ENCODE results near the gene ZNF148. TPM values are rescaled to one million over a fixed set of nuclear protein-coding genes. Genes with fewer than 3 reads are reported as not detected.
A peak's percentile ranks its signal among the peaks of the same experiment; 100 is the strongest.

ZNF148 gene
- total and polyA plus RNA-seq, 2 of the 4 experiments (the other 2 are of a cell fraction): 9.4 to 65.2 TPM

DNA sequence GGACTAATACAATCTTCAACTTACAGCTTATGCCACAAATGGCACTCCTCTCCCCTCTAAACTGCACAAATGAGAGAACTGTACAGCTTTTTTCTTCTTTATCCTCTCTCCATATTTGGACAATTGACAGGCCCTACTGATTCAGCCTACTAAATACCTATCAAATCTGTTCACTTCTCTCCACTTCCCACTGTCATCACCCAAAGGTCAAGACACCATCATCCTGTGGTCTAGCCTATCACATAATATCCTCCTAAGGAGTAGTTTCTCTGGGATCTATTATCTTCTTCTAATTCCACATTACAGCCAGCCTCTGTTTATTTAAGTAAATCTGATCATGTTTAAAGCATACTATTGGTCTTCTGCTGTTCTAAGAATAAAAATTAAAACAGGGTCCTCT, 129.6 kb downstream of the ZNF148 start:
- H2BK120ac ChIP-seq (ENCODE audit: low read depth, low read length): no peak overlapping the region
- H3K56ac ChIP-seq (ENCODE audit: extremely low read depth, insufficient read depth, low read length): no peak overlapping the region
- dilution Hi-C loops (cut with HindIII; ENCODE audit: low sequenced_read_pairs, unreplicated experiment): no loop called here
- intact Hi-C loops (cut with micrococcal nuclease): loop anchor here (5.0 kb wide), 1 partner anchor 37 kb away; no protein-coding TSS in a partner anchor
- H3K79me1 ChIP-seq (ENCODE audit: low read depth in 1 of 2, low read length in 2 of 2): peaks cover 4 to 17% of the 10 kb centered on the region in 2 experiments
- H3K14ac ChIP-seq (replicated peaks; ENCODE audit: low read depth, low read length): no peak overlapping the region
- H3K18ac ChIP-seq (ENCODE audit: low read depth, low read length): no peak overlapping the region
- no peaks in the 10 kb centered on the region; the same call in 1 of the 2 replicates for H3K9me1 ChIP-seq (ENCODE audit: insufficient read depth, low read length)
- 0 out of 2 replicates have a peak, but pooled peaks cover 1% of the 10 kb centered on the region for H3K36me3 ChIP-seq (ENCODE audit: control insufficient read depth, insufficient read depth, low read length)
- H3K4ac ChIP-seq (ENCODE audit: low read depth, low read length): no peak overlapping the region
- no peak overlapping the region for H3K27ac ChIP-seq (ENCODE audit: insufficient read depth, low read length)
- DNase-seq (peak; percentile 83), ATAC-seq (ENCODE audit: low read depth) (peak; percentile 57; the same call in 1 of the 2 replicates)
- H3K9ac ChIP-seq (ENCODE audit: low read depth, low read length): no peak overlapping the region
- no peak overlapping the region for H2AFZ ChIP-seq (replicated peaks; ENCODE audit: low read length, poor library complexity)
- CTCF ChIA-PET: interaction anchor here (1.6 kb wide), 1 partner anchor 9 kb away, joined by 4 read pairs; no protein-coding TSS in a partner anchor
- no peaks in the 10 kb centered on the region for H3K9me3 ChIP-seq (ENCODE audit: control insufficient read depth, insufficient read depth, low read length)
- H3K4me3 ChIP-seq (ENCODE audit: insufficient read depth, low read depth, low read length): no peak overlapping the region
- H4K5ac ChIP-seq (ENCODE audit: low read depth, low read length): no peak overlapping the region
- peaks cover 3% of the 10 kb centered on the region; the same call in 1 of the 2 replicates for H4K20me1 ChIP-seq (ENCODE audit: insufficient read depth, low read length)
- H2BK15ac ChIP-seq (ENCODE audit: low read depth, low read length): no peak overlapping the region
- no peak overlapping the region for H4K91ac ChIP-seq (ENCODE audit: insufficient read depth, low read depth, low read length)
- BruUV-seq (replicated peaks): no TSS peak
- H4K8ac ChIP-seq (ENCODE audit: low read depth in 2 of 2, low read length in 2 of 2): no peak overlapping the region
- POLR2A ChIA-PET (ENCODE audit: unreplicated experiment): no interaction called here
- in situ Hi-C loops (cut with MboI; ENCODE audit: low sequenced_read_pairs): no loop called here
- no peaks in the 10 kb centered on the region for H3K4me1 ChIP-seq (ENCODE audit: control insufficient read depth, insufficient read depth, low read length)
- no peak overlapping the region for H2AK5ac ChIP-seq (ENCODE audit: low read depth, low read length)
- TF ChIP-seq POLR2A (IDR thresholded peaks at IDR 0.05; ENCODE audit: low read depth, low read length) (no peak), FOS (IDR thresholded peaks at IDR 0.05; ENCODE audit: low read depth, low read length) (no peak), NFE2L2 (IDR thresholded peaks at IDR 0.05; ENCODE audit: low read depth, low read length) (no peak), CHD1 (IDR thresholded peaks at IDR 0.05; ENCODE audit: low read depth, low read length) (no peak), MXI1 (IDR thresholded peaks at IDR 0.05; ENCODE audit: borderline replicate concordance, low read depth, low read length) (no peak), RAD21 (IDR thresholded peaks at IDR 0.05; ENCODE audit: low read length) (no peak), BHLHE40 (IDR thresholded peaks at IDR 0.05; ENCODE audit: low read depth, low read length) (no peak), CEBPB (IDR thresholded peaks at IDR 0.05; ENCODE audit: low read depth, low read length) (no peak), RCOR1 (IDR thresholded peaks at IDR 0.05; ENCODE audit: insufficient replicate concordance, low read length) (no peak), RFX5 (IDR thresholded peaks at IDR 0.05; ENCODE audit: low read depth, low read length) (no peak), SMC3 (IDR thresholded peaks at IDR 0.05; ENCODE audit: low read depth, low read length) (no peak), MAZ (IDR thresholded peaks at IDR 0.05; ENCODE audit: borderline replicate concordance, low read depth, low read length) (no peak)
- TF ChIP-seq, protein P1, sequence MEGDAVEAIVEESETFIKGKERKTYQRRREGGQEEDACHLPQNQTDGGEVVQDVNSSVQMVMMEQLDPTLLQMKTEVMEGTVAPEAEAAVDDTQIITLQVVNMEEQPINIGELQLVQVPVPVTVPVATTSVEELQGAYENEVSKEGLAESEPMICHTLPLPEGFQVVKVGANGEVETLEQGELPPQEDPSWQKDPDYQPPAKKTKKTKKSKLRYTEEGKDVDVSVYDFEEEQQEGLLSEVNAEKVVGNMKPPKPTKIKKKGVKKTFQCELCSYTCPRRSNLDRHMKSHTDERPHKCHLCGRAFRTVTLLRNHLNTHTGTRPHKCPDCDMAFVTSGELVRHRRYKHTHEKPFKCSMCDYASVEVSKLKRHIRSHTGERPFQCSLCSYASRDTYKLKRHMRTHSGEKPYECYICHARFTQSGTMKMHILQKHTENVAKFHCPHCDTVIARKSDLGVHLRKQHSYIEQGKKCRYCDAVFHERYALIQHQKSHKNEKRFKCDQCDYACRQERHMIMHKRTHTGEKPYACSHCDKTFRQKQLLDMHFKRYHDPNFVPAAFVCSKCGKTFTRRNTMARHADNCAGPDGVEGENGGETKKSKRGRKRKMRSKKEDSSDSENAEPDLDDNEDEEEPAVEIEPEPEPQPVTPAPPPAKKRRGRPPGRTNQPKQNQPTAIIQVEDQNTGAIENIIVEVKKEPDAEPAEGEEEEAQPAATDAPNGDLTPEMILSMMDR (conservative IDR thresholded peaks at IDR 0.05; ENCODE audit: low read depth, low read length): no peak
- TF ChIP-seq, protein P2, sequence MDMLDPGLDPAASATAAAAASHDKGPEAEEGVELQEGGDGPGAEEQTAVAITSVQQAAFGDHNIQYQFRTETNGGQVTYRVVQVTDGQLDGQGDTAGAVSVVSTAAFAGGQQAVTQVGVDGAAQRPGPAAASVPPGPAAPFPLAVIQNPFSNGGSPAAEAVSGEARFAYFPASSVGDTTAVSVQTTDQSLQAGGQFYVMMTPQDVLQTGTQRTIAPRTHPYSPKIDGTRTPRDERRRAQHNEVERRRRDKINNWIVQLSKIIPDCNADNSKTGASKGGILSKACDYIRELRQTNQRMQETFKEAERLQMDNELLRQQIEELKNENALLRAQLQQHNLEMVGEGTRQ (IDR thresholded peaks at IDR 0.05; ENCODE audit: low read depth, low read length): no peak
- TF ChIP-seq, protein P3, sequence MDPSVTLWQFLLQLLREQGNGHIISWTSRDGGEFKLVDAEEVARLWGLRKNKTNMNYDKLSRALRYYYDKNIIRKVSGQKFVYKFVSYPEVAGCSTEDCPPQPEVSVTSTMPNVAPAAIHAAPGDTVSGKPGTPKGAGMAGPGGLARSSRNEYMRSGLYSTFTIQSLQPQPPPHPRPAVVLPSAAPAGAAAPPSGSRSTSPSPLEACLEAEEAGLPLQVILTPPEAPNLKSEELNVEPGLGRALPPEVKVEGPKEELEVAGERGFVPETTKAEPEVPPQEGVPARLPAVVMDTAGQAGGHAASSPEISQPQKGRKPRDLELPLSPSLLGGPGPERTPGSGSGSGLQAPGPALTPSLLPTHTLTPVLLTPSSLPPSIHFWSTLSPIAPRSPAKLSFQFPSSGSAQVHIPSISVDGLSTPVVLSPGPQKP (IDR thresholded peaks at IDR 0.05; ENCODE audit: borderline replicate concordance, low read depth, low read length): no peak
- H2AK9ac ChIP-seq (replicated peaks; ENCODE audit: low read depth, low read length, poor library complexity): no peak overlapping the region
- no peaks in the 10 kb centered on the region for H3K27me3 ChIP-seq (ENCODE audit: control insufficient read depth, insufficient read depth, low read length)
- H3K23ac ChIP-seq (ENCODE audit: low read depth, low read length): no peak overlapping the region
- H2BK5ac ChIP-seq (ENCODE audit: low read depth, low read length, poor library complexity, severe bottlenecking): no peak overlapping the region
- H3K4me2 ChIP-seq (ENCODE audit: low read depth, low read length): no peak overlapping the region
- no peak overlapping the region for H2BK20ac ChIP-seq (ENCODE audit: low read depth, low read length)

Measured in IMR-90 (cell line).